Activated T-cell treated with anti-CD3 and anti-CD28 coated beads, Interleukin-2, amount 50 U/mL, for 1 hour (primary cell): ENCODE results near the gene HSPA12A.

ENCODE experiments used
- DNase-seq: peaks from one replicate; pipeline ENCODE4 v3.0.0-alpha.2; 2020

The HSPA12A gene

GRCh38 chr10:116688741-116689495, 53.4 kb downstream of the HSPA12A start:
- no peak for DNase-seq

GRCh38 chr10:116688241-116688711, 54.1 kb downstream of the HSPA12A start:
- no peak for DNase-seq

DNA sequence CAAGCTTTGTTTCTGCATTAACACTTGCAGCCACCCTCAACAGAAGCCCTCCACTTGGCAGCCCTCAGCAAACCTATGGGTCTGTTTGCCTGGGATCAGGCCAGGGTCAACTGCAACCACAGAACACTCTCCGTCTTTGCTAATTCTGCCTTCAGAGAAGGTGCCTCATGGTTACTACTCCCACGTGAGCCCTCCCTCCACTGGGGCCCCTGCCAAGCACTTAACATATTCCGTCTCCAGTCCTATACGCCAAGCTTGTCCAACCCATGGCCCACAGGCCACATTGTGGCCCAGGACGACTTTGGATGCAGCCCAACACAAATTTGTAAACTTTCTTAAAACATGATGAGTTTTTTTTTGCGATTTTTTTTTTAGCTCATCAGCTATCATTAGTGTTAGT, 54.7 kb downstream of the HSPA12A start:
- DNase-seq = no peak

DNA sequence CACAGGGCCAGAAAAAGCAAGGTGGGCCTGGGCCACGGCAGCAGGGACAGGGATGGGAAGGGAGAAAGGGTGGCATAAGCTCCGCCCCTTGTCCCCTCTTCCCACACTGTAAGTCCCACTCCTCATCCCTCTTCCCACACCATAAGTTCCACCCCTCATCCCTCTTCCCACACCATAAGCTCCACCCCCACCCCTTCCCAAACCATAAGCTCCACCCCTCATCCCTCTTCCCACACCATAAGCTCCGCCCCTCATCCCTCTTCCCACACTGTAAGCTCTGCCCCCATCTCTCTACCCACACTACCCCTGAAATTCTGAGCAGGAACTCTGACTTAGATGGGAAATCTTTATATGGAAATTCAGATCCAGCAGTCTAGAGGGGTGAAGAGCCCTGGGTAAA, 55.7 kb downstream of the HSPA12A start:
- no peak for DNase-seq

- no peak for DNase-seq
These were observed 56.6 kb downstream of the HSPA12A start for GRCh38 chr10:116685807-116686206.

DNA sequence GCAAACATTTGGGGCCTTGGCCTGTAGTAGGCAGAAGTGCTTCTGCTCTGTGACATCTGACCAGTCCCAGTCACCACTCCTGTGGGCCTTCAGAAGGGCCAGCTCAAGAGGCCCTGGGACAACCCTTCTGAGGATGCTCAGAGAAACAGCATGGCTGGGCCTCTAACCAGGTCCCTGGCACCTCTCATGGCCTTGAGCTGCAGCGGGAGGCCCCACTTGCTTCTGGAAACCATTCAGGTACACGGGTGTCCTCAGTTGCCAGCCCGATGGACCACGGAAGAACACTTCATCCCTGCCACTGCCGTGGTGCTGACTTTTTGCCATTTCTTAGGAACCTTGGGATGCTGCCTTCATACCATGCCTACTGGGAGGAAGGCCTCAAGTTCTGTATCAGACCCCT, 57.6 kb downstream of the HSPA12A start:
- no peak for DNase-seq

DNA sequence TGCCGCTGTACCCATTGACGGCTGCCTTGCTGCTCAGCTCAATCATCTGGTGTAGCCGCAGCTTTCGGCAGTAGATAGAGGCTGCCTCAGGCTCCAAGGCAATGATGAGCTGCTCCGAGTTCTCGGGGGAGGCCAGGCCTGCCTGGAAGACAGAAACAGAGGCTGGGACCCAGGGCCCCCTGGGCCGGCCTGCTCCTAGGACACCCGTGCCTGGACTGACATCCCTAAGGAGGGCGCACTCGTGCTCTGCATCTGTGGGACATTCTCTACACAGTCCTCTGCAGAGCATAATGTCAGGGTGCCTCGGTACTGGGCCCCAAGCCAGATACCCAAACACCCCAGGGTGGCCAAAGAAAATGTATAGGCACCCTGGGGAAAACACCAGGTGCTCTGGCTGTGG, 58.5 kb downstream of the HSPA12A start:
- DNase-seq = no peak

DNA sequence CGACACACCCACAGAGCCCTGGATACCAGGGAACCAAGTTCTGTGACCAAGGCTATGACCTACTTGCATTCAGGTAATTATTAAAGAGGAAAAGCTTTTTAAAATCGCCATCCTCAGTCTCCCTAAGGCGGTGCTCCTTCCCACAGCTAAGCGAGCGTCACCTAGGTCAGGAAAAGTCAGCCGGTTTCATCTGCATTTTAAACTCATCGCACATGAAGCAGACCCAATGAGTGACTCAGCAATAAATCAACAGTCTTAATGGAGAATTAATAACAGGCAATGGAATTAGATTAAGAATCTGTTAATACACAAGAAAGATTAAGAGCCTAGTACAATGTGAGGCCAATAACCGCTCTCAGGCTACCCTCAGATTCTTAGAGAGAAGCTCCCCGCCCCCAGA, 59.2 kb downstream of the HSPA12A start:
- DNase-seq = no peak

DNA sequence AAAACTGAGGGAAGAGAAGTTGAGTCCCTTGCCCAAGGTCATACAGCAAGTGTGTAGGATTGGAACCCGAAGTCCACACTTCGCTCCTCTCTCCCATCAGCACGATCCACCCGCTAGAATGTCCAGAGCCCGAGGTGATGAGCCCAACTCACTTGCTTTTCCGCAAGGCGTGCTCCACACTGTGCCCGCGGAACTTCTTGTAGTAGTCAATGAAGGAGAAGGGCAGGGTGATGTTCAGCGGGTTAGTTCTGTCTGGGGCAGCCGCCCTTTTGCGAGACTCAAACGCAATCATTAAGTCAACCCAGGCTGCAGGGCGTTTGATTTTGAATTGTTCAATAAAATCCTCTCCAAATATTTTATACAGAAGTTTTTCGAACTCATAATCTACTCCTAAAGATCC, 63.0 kb downstream of the HSPA12A start:
- DNase-seq = no peak

GRCh38 chr10:116676633-116677032, 65.7 kb downstream of the HSPA12A start:
- no peak for DNase-seq

GRCh38 chr10:116676118-116676517, 66.2 kb downstream of the HSPA12A start:
- DNase-seq = no peak

DNA sequence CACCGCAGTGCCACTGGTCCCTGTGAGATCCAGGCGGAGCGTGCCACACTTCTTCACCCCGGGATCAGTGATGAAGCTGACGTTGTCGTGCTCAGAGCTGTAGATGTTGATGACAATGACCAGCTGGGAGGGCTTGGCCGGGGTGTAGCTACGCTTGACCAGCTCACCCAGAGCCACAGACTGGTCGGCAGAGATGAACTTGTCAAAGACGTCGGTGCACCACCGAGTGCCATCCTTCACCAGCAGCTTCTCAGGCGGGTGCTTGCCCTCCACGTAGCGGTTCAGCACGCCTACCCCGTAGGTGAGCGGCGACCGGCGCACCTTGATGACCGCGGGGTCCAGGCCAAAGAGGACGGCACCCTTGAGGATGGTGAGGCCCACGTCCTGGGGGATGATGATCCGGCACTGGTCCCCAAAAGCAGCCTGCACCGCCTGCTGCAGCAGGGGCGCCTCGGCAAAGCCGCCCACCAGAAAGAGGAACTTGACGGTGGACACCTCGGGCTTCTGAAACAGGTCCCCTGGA, 67.4 kb downstream of the HSPA12A start:
- no peak for DNase-seq

DNA sequence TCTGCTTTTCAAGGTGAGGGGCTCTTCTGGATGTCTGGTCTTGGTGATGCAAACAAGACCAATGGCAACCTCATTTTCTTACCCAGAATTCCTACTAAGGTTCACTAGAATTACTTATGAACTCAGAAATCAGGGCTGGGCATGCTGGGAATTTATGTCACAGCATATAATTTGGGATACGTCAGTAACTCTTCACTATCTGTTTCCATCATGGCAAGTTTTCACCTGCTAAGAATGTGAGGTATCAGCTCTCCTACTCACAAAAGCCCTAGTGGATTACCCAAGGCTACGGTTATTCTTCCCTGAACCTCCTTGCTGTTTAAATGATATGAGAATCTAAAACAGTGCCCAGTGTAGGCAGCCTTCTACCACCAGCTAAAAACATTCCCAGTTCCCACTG, 68.5 kb downstream of the HSPA12A start:
- no peak for DNase-seq

- DNase-seq = no peak
These were observed 69.5 kb downstream of the HSPA12A start for GRCh38 chr10:116672891-116673290.

- DNase-seq = no peak
These were observed 71.0 kb downstream of the HSPA12A start for GRCh38 chr10:116671274-116671926.

DNA sequence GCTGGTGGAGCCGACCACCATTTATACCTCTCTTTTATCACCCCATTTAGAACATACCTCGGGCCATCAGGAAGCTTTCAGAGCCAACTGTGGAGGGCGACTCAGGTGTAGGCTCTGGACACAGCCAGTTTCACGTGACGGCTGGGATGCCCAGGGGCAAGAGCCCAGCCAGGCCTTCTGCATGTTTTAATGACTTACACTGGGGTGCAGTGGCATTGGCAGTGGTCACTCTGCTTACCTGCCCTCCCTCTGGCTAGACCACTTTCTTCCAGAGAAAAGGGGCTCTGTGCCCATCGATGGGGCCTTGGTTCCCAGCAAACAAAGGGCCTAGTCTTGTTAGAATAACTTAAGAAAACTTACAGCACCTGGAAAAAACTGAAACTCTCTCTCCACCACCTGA, 71.7 kb downstream of the HSPA12A start:
- no peak for DNase-seq

DNA sequence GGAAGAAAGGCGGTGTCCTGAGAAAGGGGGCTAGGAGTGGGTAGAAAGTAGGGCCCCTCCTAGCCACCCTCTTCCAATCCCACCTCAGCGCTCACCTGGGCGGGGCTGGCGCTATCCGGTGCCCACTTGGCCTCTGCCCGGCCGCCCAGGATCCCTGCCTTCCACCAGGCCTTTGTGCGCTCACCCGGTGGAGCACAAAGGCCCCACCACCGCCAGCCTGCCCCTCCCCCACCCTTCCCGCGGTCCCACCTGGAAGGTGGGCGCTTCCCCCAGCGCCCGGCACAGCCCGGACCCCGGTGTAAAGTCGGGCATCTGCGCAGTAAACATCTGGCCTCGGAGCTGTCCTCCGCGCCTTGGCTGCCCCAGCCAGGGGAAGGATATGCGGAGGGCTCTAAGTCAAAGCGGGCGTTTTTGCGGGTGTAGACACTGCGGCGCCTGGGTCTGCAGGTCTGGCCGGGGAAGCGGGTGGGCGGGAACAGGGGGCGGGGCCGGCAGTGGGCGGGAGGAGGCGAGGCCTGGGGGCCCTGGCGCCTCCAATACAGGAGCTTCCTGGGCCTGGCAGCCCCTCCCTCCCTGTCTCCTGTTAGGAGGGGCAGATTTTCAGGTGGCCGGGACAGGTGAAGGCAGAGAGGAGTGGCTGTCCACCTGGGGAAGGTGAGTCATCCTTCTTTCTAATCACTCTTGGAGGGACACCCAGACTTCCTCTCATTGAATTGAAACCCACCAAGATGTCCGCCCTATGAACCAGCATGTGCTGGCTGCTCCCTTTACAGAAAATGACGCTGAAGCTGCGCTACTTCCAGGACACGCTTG, 72.3 kb downstream of the HSPA12A start:
- DNase-seq = no peak

DNA sequence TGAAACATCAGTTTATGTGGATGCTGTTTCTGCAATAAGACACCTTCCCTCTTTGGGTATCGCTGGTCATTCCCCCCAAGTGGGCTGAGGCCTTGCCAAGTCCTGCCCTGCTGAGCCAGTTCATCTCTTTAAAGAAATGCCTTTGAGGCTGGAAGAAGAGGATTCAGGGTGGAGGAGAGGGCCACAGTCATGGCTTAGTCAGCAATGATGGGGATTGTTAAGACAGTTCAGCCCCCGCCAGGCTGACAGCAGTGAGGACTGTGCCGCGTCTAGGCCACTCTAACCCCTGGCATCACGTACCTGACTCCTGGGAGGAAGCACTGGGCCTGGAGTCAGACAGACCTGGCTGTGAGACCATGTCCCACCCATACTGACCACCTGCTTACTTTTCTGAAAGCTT, 73.3 kb downstream of the HSPA12A start:
- DNase-seq = no peak

DNA sequence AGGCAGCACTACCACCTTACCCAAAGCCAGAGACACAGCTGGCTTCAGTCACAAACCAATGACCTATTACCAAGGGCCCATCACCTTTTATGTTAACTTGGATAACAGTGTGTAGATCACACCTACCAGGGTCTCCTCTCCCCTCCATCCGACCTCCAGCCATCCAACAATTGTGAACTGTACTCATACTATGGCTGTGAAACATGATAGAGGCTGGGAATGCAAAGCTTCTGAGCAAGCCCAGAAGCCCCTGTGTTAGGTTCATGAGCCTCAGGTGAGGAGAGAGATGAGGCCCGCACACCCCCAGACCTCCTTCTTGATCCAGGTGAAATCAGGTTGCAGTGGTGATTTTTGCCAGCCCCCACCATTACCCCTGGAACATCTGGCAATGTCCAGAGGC, 73.9 kb downstream of the HSPA12A start:
- no peak for DNase-seq

DNA sequence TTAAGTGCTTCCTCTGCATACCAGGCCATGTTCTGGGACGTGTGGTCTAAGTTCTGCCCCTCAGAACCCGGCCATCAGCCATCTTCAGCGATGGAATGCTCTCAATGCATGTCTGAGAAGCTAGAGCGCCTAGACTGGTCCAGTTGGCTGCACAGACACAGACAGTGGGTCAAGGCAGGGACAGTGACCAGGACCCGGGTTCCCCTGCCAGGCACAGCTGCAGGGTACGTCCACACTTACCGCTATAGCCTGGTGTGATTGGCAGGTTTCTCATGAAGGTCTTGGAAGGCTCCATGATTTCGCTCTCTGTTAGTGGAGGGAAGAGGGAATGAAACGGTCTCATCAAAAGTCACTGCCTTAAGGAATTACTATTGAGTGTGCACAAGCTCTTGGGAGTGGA, 74.3 kb downstream of the HSPA12A start:
- DNase-seq = no peak

DNA sequence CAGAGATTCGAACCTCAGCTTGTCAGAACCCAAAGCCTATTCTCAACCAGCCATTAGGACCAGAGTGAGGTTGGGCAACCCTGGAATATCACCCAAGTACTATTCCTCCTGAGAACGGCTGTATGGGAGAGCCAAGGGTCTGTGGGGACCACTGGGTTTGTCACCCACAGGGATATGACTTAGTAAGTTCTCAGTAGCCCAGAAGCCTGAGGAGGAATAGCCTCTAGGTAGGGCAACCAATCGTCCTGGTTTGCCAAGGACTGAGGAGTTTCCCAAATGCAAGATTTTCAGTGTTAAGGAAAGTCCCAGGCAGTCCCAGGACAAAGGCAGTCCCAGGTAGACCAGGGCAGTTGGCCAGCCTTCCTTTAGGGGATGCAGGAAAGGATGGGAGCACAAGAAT, 74.9 kb downstream of the HSPA12A start:
- no peak for DNase-seq

GRCh38 chr10:116665541-116666125, 76.7 kb downstream of the HSPA12A start:
- DNase-seq = no peak

DNA sequence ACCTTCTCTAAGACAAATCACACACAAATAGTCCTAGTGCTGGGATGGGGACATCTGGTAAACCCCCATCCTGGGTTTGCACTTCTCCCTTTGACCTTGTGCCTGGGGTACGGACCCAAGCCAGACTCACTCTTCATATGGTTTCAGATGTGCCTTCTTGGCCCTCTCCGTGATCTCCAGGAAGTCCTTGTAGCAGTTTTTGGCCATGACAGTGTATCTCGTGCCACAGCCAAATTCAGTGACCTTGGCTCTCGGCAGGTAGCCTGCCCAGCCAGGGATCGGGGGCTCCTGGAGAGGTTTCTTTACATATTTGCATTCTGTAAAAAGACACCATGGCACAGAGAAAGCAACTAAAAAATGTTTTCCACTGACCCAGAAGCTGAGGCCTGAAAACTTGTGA, 77.7 kb downstream of the HSPA12A start:
- no peak for DNase-seq
